Measurements from ENCODE around the gene ACSS1. TPM values are rescaled to one million over a fixed set of nuclear protein-coding genes. Genes with fewer than 3 reads are reported as not detected.

The ACSS1 gene
- total RNA-seq, 1 experiment from 2014 or later, result 17.6 TPM

DNA sequence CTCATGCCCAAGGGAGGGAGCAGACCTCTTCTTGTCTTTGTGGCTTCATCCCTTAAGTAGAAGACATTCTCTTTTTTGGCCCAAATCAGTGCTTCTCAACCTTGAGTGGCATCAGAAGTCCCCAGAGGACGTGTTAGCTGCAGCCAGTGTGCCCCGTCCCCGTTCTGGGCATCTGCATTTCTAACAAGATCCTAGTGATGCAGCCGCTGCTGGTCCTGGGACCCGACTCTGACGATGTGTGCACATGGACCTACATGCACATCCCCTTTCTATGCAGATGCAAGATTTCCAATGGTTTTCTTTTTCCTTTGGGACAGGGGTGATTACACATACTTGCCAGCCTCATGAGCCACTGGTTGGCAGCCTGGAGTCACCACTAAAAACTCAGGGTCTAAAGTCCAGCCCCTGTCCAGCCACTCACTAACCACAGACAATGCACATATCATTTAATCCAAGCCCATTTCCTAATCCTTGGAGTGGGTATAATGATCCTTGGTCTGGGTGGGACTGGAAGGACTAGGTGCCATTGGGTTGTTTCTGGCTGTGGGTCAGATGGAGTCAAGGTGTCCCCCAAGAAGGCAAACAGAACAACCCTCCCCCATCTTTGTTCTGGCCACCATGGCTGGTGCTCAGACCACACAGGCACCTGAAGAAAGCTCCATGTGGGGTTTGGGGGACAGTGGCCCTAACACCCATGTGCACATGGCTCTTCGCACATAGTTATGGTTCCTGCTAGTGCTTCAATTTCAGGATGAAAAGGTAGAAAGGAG is 6.4 kb downstream of the ACSS1 start:
- in situ Hi-C loops (cut with HindIII; ENCODE audit: low pct_unique_long_range_greater_than_20kb, low sequenced_read_pairs), result no loop called here
- no peak for DNase-seq (ENCODE audit: low read depth)

- in situ Hi-C loops (cut with HindIII; ENCODE audit: low pct_unique_long_range_greater_than_20kb, low sequenced_read_pairs), result no loop called here
- no peak for DNase-seq (ENCODE audit: low read depth)
Measured at GRCh38 chr20:25050501-25051350, 7.2 kb downstream of the ACSS1 start.

- DNase-seq (ENCODE audit: low read depth), result no peak
- in situ Hi-C loops (cut with HindIII; ENCODE audit: low pct_unique_long_range_greater_than_20kb, low sequenced_read_pairs), result no loop called here
Measured at GRCh38 chr20:25050082-25050481, 7.9 kb downstream of the ACSS1 start.

GRCh38 chr20:25049261-25050060 is 8.5 kb downstream of the ACSS1 start:
- in situ Hi-C loops (cut with HindIII; ENCODE audit: low pct_unique_long_range_greater_than_20kb, low sequenced_read_pairs), result no loop called here

GRCh38 chr20:25048519-25048952 is 9.4 kb downstream of the ACSS1 start:
- in situ Hi-C loops (cut with HindIII; ENCODE audit: low pct_unique_long_range_greater_than_20kb, low sequenced_read_pairs), result no loop called here
- DNase-seq (ENCODE audit: low read depth), result no peak

More at GRCh38 chr20:25049261-25050060, 8.5 kb downstream of the ACSS1 start:
- DNase-seq (ENCODE audit: low read depth), result no peak

DNA sequence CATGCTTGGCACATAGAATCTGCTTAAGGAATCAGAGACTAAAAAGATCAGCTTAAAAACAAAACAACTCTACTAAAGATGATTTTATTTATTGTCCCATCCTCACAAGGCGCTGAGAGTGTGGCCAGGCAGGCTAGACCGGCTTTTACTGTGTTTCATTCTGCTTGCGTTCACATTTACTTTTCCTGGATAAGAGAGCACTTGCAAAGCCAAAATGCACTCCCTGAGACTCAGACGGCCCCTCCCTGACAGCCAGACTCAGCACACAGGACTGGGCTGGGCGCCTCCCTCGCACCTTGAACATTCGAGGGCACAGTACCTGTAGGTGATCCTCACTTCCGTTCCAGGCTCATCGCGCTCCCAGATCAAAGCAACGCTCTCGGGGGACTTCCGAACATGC is 10.2 kb downstream of the ACSS1 start:
- in situ Hi-C loops (cut with HindIII; ENCODE audit: low pct_unique_long_range_greater_than_20kb, low sequenced_read_pairs), result no loop called here
- DNase-seq (ENCODE audit: low read depth), result no peak

DNA sequence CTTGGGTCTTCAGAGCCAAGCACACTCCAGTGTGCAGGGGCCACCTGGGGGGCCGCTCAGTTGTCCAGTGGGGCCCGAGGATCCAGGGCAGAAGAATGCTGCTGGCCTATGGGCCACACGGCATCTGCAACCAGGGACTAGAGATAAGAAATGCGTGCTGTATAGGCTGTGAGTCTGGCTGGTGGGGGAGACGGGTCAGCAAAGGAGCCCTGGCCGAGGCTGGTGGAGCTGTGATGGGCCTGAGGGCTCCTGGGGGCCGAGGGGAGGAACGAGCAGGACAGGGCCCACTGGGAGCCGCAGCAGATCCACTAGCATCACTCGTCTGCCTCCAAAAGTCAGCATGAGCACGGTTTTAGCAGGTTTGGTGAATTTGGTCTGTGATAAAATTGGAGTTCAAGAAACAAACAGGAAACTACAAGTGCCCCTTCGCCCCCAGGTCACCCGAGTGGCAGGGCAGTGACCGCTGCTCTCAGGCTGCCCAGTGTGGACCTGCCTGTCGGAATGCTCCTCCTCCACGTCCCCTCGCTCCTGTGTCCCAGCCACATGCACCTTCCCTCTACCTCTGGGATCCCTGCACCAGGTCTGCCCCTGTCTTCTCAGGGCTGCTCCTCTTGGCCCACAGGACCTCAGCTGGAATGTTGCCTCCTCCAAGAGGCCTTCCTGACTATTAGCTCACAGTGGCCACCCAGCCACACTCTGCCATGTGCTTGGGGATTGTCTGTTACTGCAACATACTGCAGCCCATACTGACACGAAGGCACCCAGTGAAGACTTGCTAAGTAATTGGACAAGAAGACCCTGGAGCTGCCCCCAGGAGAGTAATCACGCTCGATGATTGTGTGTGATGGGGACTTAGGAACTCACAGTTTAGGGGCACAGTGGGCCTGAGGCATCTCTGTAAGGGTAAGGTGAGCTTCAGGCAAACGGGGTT is 10.9 kb downstream of the ACSS1 start:
- in situ Hi-C loops (cut with HindIII; ENCODE audit: low pct_unique_long_range_greater_than_20kb, low sequenced_read_pairs), result no loop called here

DNA sequence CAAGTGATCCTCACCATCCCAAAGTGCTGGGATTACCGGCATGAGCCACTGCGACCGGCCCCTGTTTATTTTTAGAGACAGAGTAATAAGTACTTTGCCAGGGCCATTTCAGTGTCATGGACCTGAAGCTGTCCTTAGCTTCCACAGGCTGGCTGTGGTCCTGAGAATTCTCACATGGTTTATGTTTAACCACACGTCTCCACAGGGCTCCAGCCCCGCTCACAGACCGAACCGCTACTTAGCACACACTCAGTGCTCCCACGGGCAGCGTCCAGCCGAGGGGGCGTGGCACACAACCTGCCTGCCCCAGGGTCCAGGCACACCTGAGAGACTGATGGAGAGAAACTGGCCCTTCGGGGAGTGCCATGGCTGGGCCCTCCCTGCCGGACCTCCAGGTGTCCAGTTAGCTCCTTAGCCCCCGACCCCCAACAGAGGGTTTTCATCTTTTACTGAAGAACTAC is 11.7 kb downstream of the ACSS1 start:
- in situ Hi-C loops (cut with HindIII; ENCODE audit: low pct_unique_long_range_greater_than_20kb, low sequenced_read_pairs), result no loop called here
- no peak for DNase-seq (ENCODE audit: low read depth)

More for the DNA sequence above, 10.9 kb downstream of the ACSS1 start:
- no peak for DNase-seq (ENCODE audit: low read depth)

- in situ Hi-C loops (cut with HindIII; ENCODE audit: low pct_unique_long_range_greater_than_20kb, low sequenced_read_pairs), result no loop called here
Measured at GRCh38 chr20:25045343-25045712, 12.6 kb downstream of the ACSS1 start.

DNA sequence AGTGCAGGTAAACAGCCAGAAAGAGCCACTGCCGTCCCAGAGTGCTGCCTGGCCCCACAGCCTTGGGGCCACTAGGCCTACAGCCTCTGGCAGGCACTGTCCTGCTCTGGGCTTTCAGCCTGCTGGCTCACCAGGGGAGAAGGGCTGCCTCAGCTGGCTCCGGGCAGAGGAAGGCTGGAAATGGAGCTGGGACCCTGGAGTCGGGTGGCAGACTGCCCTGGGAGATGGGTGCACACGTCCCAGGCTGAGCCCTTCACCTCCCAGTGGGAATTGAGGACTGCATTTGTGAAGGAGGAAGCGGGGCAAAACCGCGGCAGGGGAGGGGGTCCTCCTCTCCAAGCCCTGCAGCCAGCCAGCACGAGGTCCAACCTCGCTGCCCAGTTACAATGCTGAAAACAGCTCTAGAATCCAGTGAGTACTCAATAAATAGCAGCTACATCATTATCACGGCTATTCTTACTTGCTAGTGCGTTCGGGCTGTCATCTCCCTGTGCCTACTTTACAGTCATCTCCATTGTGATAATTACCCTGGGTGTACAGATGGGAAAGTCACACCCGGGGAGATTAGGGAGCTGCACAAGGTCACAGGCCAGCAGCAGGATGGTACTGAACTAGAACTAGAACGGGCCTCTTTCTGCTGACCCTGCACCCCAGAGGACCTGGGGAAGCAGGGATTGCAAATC is 13.1 kb downstream of the ACSS1 start:
- DNase-seq (ENCODE audit: low read depth), result no peak
- in situ Hi-C loops (cut with HindIII; ENCODE audit: low pct_unique_long_range_greater_than_20kb, low sequenced_read_pairs), result no loop called here

More at GRCh38 chr20:25045343-25045712, 12.6 kb downstream of the ACSS1 start:
- DNase-seq (ENCODE audit: low read depth), result no peak

- in situ Hi-C loops (cut with HindIII; ENCODE audit: low pct_unique_long_range_greater_than_20kb, low sequenced_read_pairs), result no loop called here
- no peak for DNase-seq (ENCODE audit: low read depth)
Measured at GRCh38 chr20:25044261-25044560, 13.7 kb downstream of the ACSS1 start.

DNA sequence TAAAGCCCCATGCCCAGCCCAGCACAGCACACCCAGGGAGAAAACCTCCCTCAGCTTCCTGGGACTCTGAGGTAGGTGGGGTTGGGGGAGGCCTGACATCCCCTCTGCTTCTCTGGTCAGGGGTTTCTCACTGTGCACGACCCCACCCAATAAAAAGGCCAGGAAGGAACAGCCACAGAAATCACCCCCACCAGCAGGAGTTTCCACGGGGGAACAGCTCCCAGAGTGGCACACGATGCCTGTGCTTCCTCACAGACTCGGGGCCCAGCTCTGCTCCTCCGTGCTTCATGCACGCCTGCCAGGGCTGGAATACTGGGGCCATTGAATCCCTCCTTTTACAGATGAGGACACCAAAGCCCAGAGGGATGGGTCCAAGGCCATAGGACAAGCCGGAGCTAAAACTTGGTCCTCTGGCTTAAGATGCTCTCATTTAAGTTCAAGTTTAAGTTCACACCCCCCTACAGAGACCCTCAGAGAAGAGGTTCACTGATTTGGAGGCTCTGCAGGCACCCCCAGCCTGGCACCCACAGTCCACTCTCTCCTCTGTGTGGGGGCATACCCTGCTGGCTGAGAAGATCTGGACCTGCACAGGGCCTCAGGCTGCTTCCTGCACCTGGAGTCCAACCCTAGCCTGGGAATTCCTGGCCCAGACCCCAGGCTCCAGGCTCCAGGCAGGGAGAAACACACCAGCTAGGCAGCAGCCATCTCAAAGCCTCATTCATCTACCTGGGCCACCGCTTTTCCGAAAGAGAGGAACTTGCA is 14.3 kb downstream of the ACSS1 start:
- in situ Hi-C loops (cut with HindIII; ENCODE audit: low pct_unique_long_range_greater_than_20kb, low sequenced_read_pairs), result no loop called here
- no peak for DNase-seq (ENCODE audit: low read depth)

- no peak for DNase-seq (ENCODE audit: low read depth)
- in situ Hi-C loops (cut with HindIII; ENCODE audit: low pct_unique_long_range_greater_than_20kb, low sequenced_read_pairs), result no loop called here
Measured at GRCh38 chr20:25042531-25043498, 15.1 kb downstream of the ACSS1 start.

DNA sequence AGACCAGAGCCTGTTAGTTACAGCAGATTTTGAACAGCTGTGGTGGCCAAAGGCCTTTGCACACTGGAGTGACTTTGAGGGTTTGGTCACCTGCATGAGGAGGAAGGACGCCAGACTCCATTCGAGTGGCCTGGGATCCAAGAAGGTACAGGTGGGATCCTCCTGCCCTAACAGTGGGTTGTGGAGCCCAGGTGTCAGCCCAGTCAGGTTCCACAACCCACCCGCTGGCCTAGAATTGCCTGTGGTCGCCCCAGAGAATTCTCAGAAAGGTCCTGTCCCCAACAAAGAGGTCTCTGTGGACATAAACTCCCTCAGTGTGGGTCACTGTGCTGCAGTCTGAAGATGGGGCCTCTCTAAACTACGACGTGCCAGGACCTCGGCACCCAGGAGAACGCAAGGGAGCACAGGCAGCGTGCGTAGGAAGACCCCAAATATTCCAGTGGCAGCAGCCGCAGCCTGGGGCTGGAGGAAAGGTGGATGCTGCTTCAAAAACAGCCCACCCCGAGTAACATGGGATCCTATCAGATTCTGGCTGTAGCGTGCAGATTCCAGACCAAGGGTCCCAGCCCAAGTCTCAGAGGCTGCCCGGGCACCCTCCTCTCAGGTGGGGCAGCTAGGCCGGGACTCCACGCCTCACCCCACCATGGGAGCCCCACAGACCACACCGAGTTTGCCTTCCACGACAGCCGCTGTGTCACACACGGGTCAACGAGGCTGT is 16.0 kb downstream of the ACSS1 start:
- in situ Hi-C loops (cut with HindIII; ENCODE audit: low pct_unique_long_range_greater_than_20kb, low sequenced_read_pairs), result no loop called here
- no peak for DNase-seq (ENCODE audit: low read depth)

- DNase-seq (ENCODE audit: low read depth), result no peak
- in situ Hi-C loops (cut with HindIII; ENCODE audit: low pct_unique_long_range_greater_than_20kb, low sequenced_read_pairs), result no loop called here
Measured at GRCh38 chr20:25040438-25040831, 17.5 kb downstream of the ACSS1 start.

All from Caki2 (cell line).